ENCODE data around the gene SMURF2. TPM values are rescaled to one million over a fixed set of nuclear protein-coding genes. Genes with fewer than 3 reads are reported as not detected.

SMURF2 gene
- polyA plus RNA-seq, 1 donor from 2014 or later: 55.2 TPM

DNA sequence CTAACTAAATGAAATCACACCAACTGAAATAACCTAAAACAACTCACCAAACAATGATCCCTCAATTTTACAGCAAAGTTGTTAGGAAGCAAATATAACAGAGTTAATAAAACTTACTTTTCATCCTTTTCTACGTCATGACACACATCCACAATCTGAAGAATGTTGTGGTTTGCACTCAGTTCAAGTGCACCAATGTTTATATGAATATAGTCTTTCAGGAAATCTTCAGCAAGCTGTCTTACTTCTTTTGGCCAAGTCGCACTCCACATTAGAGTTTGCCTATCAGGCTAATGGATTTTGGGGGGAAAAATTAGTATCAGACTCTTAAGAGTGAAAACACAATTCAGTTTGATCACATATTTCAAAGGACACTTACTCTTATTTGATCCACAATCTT, 159.3 kb downstream of the SMURF2 start:
- no peaks in the 10 kb centered on the region for H3K9me3 ChIP-seq (ENCODE audit: low read length)
- peaks cover 19% of the 10 kb centered on the region for H3F3A ChIP-seq (ENCODE audit: insufficient read depth, low read length, poor library complexity, severe bottlenecking)
- peaks cover 32% of the 10 kb centered on the region for H3K36me3 ChIP-seq (ENCODE audit: insufficient read depth, low read length)
- TF ChIP-seq MXI1 (conservative IDR thresholded peaks at IDR 0.05; ENCODE audit: poor library complexity, severe bottlenecking): no peak
- TF ChIP-seq SMC3 (conservative IDR thresholded peaks at IDR 0.05; ENCODE audit: poor library complexity): no peak
- TF ChIP-seq EP300 (conservative IDR thresholded peaks at IDR 0.05; ENCODE audit: poor library complexity, severe bottlenecking): no peak
- TF ChIP-seq POLR2AphosphoS5 (IDR thresholded peaks at IDR 0.05): no peak
- no peak for TF ChIP-seq REST (IDR thresholded peaks at IDR 0.05; ENCODE audit: borderline replicate concordance)
- no peak for TF ChIP-seq TAF1 (IDR thresholded peaks at IDR 0.05; ENCODE audit: low read depth)
- TF ChIP-seq, protein P1, sequence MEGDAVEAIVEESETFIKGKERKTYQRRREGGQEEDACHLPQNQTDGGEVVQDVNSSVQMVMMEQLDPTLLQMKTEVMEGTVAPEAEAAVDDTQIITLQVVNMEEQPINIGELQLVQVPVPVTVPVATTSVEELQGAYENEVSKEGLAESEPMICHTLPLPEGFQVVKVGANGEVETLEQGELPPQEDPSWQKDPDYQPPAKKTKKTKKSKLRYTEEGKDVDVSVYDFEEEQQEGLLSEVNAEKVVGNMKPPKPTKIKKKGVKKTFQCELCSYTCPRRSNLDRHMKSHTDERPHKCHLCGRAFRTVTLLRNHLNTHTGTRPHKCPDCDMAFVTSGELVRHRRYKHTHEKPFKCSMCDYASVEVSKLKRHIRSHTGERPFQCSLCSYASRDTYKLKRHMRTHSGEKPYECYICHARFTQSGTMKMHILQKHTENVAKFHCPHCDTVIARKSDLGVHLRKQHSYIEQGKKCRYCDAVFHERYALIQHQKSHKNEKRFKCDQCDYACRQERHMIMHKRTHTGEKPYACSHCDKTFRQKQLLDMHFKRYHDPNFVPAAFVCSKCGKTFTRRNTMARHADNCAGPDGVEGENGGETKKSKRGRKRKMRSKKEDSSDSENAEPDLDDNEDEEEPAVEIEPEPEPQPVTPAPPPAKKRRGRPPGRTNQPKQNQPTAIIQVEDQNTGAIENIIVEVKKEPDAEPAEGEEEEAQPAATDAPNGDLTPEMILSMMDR (IDR thresholded peaks at IDR 0.05; ENCODE audit: poor library complexity, severe bottlenecking): no peak
- no peak for TF ChIP-seq EZH2 (IDR thresholded peaks at IDR 0.05; ENCODE audit: borderline replicate concordance, insufficient read depth, low read length, poor library complexity, severe bottlenecking)
- TF ChIP-seq RAD21 (conservative IDR thresholded peaks at IDR 0.05): no peak
- no peak overlapping the region for H3K27ac ChIP-seq (ENCODE audit: low read length)
- no peaks in the 10 kb centered on the region for H3K9me2 ChIP-seq (ENCODE audit: insufficient read depth, low read length)
- no peaks in the 10 kb centered on the region for H3K27me3 ChIP-seq (ENCODE audit: insufficient read depth, low read depth, low read length)
- H3K4me2 ChIP-seq (ENCODE audit: low read length): no peak overlapping the region
- H3K9ac ChIP-seq (ENCODE audit: low read length): no peak overlapping the region
- H3K4me3 ChIP-seq (ENCODE audit: low read length): peak overlapping the region; percentile 97
- peaks cover 68% of the 10 kb centered on the region for H3K79me2 ChIP-seq (replicated peaks; ENCODE audit: insufficient read depth, low read length)
- H2AFZ ChIP-seq (ENCODE audit: low read depth, low read length): no peak overlapping the region
- H4K20me1 ChIP-seq (ENCODE audit: insufficient read depth): peaks cover 28% of the 10 kb centered on the region

- Histone ChIP-seq H3K9me3 (ENCODE audit: low read length) (no peaks in the 10 kb centered on the region), H3K4me3 (ENCODE audit: low read length) (no peak overlapping the region), H3K36me3 (ENCODE audit: insufficient read depth, low read length) (peaks cover 32% of the 10 kb centered on the region), H3K79me2 (replicated peaks; ENCODE audit: insufficient read depth, low read length) (peaks cover 60% of the 10 kb centered on the region), H4K20me1 (ENCODE audit: insufficient read depth) (peaks cover 28% of the 10 kb centered on the region), H3K4me2 (ENCODE audit: low read length) (no peak overlapping the region), H3K9me2 (ENCODE audit: insufficient read depth, low read length) (no peaks in the 10 kb centered on the region), H2AFZ (ENCODE audit: low read depth, low read length) (no peak overlapping the region), H3F3A (ENCODE audit: insufficient read depth, low read length, poor library complexity, severe bottlenecking) (peaks cover 21% of the 10 kb centered on the region), H3K27me3 (ENCODE audit: insufficient read depth, low read depth, low read length) (no peaks in the 10 kb centered on the region), H3K27ac (ENCODE audit: low read length) (no peak overlapping the region), H3K9ac (ENCODE audit: low read length) (no peak overlapping the region)
- TF ChIP-seq EP300 (conservative IDR thresholded peaks at IDR 0.05; ENCODE audit: poor library complexity, severe bottlenecking) (no peak), POLR2AphosphoS5 (IDR thresholded peaks at IDR 0.05) (no peak)
Observed at GRCh38 chr17:64502021-64502420, 160.1 kb downstream of the SMURF2 start.

All from neural cell (in vitro differentiated cells).